ENCODE data around the gene FBXW12.

The FBXW12 gene

GRCh38 chr3:48435223-48435595 is 63.2 kb downstream of the FBXW12 start:
- CTCF ChIA-PET, result interaction anchor here (0.6 to 5.9 kb wide), 50 partner anchors 9 to 1477 kb away, joined by 3 to 238 read pairs (median 10); partner anchors contain the start of genes ATRIP, CDC25A, PFKFB4 and SLC26A6
- peaks cover 0 to 38% of the 10 kb centered on the region in 2 experiments; a peak in 1 of 3 replicates for H3K36me3 ChIP-seq (ENCODE audit: control insufficient read depth in 2 of 2, insufficient read depth in 1 of 2, low read length in 2 of 2)
- POLR2A ChIA-PET, result interaction anchor here (1.5 to 2.5 kb wide), 3 partner anchors 11 to 73 kb away, joined by 4 to 22 read pairs (median 13); partner anchors contain the start of gene ATRIP
- H3K27ac ChIP-seq (ENCODE audit: extremely low read depth, low read depth, low read length), result no peak overlapping the region
- TF ChIP-seq ZNF580 (tag by site-specific recombination; IDR thresholded peaks at IDR 0.05), result no peak
- no peak for TF ChIP-seq KLF16 (tag by site-specific recombination; IDR thresholded peaks at IDR 0.05)
- TF ChIP-seq ZNF175 (tag by site-specific recombination; IDR thresholded peaks at IDR 0.05), result no peak
- TF ChIP-seq ZFP69B (tag by site-specific recombination; IDR thresholded peaks at IDR 0.05), result no peak
- peaks cover under 1% of the 10 kb centered on the region; the same call in 1 of the 2 replicates for H3K4me1 ChIP-seq (ENCODE audit: control insufficient read depth, insufficient read depth, low read length)
- no peak overlapping the region for H3K4me3 ChIP-seq (ENCODE audit: low read depth, low read length)
- H3K9me3 ChIP-seq (ENCODE audit: control insufficient read depth, insufficient read depth, low read depth, low read length), result no peaks in the 10 kb centered on the region

- Histone ChIP-seq H3K4me1 (ENCODE audit: control insufficient read depth, insufficient read depth, low read length) (no peaks in the 10 kb centered on the region), H3K36me3 (ENCODE audit: control insufficient read depth in 2 of 2, insufficient read depth in 1 of 2, low read length in 2 of 2) (peaks cover 0 to 38% of the 10 kb centered on the region in 2 experiments; a peak in 1 of 3 replicates), H3K27ac (ENCODE audit: extremely low read depth, low read depth, low read length) (no peak overlapping the region), H3K9me3 (ENCODE audit: control insufficient read depth, insufficient read depth, low read depth, low read length) (no peaks in the 10 kb centered on the region), H3K4me3 (ENCODE audit: low read depth, low read length) (no peak overlapping the region)
- POLR2A ChIA-PET, result interaction anchor here (0.6 to 2.5 kb wide), 6 partner anchors 10 to 175 kb away, joined by 4 to 22 read pairs (median 4); partner anchors contain the start of genes ATRIP and PFKFB4
- CTCF ChIA-PET, result interaction anchor here (0.5 to 5.9 kb wide), 93 partner anchors 10 to 1476 kb away, joined by 3 to 238 read pairs (median 5); partner anchors contain the start of genes ATRIP, CAMP, CDC25A and NME6
- TF ChIP-seq PRDM10 (tag by site-specific recombination; IDR thresholded peaks at IDR 0.05) (no peak), ZNF701 (tag by site-specific recombination; IDR thresholded peaks at IDR 0.05) (no peak), SP2 (tag by site-specific recombination; IDR thresholded peaks at IDR 0.05) (no peak), ZNF423 (tag by site-specific recombination; IDR thresholded peaks at IDR 0.05) (no peak), ZBTB1 (tag by site-specific recombination; IDR thresholded peaks at IDR 0.05) (no peak), WT1 (tag by site-specific recombination; IDR thresholded peaks at IDR 0.05) (no peak), SETDB1 (IDR thresholded peaks at IDR 0.05; ENCODE audit: insufficient read length, low read length) (no peak), ZNF354C (tag by site-specific recombination; IDR thresholded peaks at IDR 0.05; ENCODE audit: borderline replicate concordance, low read depth) (no peak), ZNF214 (tag by site-specific recombination; IDR thresholded peaks at IDR 0.05; ENCODE audit: borderline replicate concordance) (no peak), ZNF169 (tag by site-specific recombination; IDR thresholded peaks at IDR 0.05) (no peak), ZBTB49 (tag by site-specific recombination; IDR thresholded peaks at IDR 0.05; ENCODE audit: low read depth) (no peak), ZFP69B (tag by site-specific recombination; IDR thresholded peaks at IDR 0.05) (no peak), ZNF707 (tag by site-specific recombination; IDR thresholded peaks at IDR 0.05) (no peak), ZNF114 (tag by site-specific recombination; IDR thresholded peaks at IDR 0.05) (no peak), ZNF792 (tag by site-specific recombination; IDR thresholded peaks at IDR 0.05) (no peak), ZNF580 (tag by site-specific recombination; IDR thresholded peaks at IDR 0.05) (peak; percentile 51; the same call in 1 of the 2 replicates), ZNF776 (tag by site-specific recombination; IDR thresholded peaks at IDR 0.05; ENCODE audit: borderline replicate concordance) (no peak), ZNF366 (tag by site-specific recombination; conservative IDR thresholded peaks at IDR 0.05) (no peak), ZEB2 (tag by site-specific recombination; IDR thresholded peaks at IDR 0.05) (peak; percentile 40; the same call in 1 of the 2 replicates), ZNF292 (tag by site-specific recombination; IDR thresholded peaks at IDR 0.05; ENCODE audit: borderline replicate concordance, low read depth) (no peak), CTCF (tag by site-specific recombination; IDR thresholded peaks at IDR 0.05) (peak; percentile 93), BCL11B (tag by site-specific recombination; IDR thresholded peaks at IDR 0.05; ENCODE audit: low read depth) (no peak), ZNF335 (tag by site-specific recombination; conservative IDR thresholded peaks at IDR 0.05) (peak; percentile 86), ZBTB20 (tag by site-specific recombination; IDR thresholded peaks at IDR 0.05) (no peak)
These were observed 63.9 kb downstream of the FBXW12 start for GRCh38 chr3:48435774-48436476.
